Measurements from ENCODE around the gene SETD4.

Gene SETD4

DNA sequence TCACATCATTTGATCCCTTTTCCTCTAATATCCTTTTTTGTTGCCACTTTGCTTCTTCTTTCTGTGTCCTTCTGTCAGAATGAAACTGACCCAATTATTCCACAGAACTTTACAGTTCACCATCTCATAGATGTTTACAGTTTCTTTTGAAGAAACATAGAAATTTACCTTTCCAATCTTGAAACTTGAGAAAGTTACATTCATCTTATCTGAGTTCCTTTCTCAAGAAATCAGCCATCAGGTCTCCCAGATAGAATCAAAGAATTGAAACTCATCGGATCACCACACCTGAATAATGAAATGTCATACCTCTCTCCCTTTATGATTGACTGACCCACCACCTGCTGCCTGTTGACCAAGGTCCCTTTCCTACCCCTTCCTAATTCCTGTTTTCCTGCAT lies 33.2 kb upstream of the SETD4 start:
- DNase-seq (ENCODE audit: low spot score), result no peak
- in situ Hi-C loops (cut with MboI; ENCODE audit: low sequenced_read_pairs, unreplicated experiment), result no loop called here
- TF ChIP-seq, protein P1, sequence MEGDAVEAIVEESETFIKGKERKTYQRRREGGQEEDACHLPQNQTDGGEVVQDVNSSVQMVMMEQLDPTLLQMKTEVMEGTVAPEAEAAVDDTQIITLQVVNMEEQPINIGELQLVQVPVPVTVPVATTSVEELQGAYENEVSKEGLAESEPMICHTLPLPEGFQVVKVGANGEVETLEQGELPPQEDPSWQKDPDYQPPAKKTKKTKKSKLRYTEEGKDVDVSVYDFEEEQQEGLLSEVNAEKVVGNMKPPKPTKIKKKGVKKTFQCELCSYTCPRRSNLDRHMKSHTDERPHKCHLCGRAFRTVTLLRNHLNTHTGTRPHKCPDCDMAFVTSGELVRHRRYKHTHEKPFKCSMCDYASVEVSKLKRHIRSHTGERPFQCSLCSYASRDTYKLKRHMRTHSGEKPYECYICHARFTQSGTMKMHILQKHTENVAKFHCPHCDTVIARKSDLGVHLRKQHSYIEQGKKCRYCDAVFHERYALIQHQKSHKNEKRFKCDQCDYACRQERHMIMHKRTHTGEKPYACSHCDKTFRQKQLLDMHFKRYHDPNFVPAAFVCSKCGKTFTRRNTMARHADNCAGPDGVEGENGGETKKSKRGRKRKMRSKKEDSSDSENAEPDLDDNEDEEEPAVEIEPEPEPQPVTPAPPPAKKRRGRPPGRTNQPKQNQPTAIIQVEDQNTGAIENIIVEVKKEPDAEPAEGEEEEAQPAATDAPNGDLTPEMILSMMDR (IDR thresholded peaks at IDR 0.05; ENCODE audit: borderline replicate concordance, control extremely low read depth, extremely low read depth, insufficient read depth, missing control alignments), result no peak

- no peak for DNase-seq (ENCODE audit: low spot score)
- TF ChIP-seq, protein P1 (IDR thresholded peaks at IDR 0.05; ENCODE audit: borderline replicate concordance, control extremely low read depth, extremely low read depth, insufficient read depth, missing control alignments), result no peak
- in situ Hi-C loops (cut with MboI; ENCODE audit: low sequenced_read_pairs, unreplicated experiment), result no loop called here
Observed at GRCh38 chr21:36092681-36093080, 32.4 kb upstream of the SETD4 start.

GRCh38 chr21:36089946-36090345 lies 29.6 kb upstream of the SETD4 start:
- no peak for DNase-seq (ENCODE audit: low spot score)
- TF ChIP-seq, protein P1 (IDR thresholded peaks at IDR 0.05; ENCODE audit: borderline replicate concordance, control extremely low read depth, extremely low read depth, insufficient read depth, missing control alignments), result no peak
- in situ Hi-C loops (cut with MboI; ENCODE audit: low sequenced_read_pairs, unreplicated experiment), result no loop called here

- TF ChIP-seq, protein P1 (IDR thresholded peaks at IDR 0.05; ENCODE audit: borderline replicate concordance, control extremely low read depth, extremely low read depth, insufficient read depth, missing control alignments), result no peak
- in situ Hi-C loops (cut with MboI; ENCODE audit: low sequenced_read_pairs, unreplicated experiment), result no loop called here
Observed at GRCh38 chr21:36087362-36088138, 27.2 kb upstream of the SETD4 start.

DNA sequence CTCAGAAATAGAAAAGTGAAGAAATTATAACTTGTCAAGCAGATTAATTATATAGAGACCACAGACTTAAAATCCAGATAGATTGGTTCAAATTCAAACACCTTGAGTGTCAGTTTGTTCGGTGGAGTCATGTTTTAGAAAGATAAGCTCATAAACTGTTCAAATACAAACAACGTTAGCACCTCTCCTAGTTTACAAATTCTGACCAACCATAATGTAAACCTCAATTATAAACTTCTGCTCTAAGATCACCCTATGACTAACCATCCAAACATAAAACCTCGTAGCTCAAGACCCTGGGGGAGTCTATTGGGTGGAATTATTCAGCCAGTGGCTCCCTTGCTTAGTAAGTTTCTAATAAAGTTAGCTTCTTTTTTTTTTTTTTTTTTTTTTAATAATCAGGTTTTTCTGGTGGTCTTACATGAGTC lies 21.9 kb upstream of the SETD4 start:
- DNase-seq (ENCODE audit: low spot score), result no peak
- in situ Hi-C loops (cut with MboI; ENCODE audit: low sequenced_read_pairs, unreplicated experiment), result no loop called here
- TF ChIP-seq, protein P1 (IDR thresholded peaks at IDR 0.05; ENCODE audit: borderline replicate concordance, control extremely low read depth, extremely low read depth, insufficient read depth, missing control alignments), result no peak

More at GRCh38 chr21:36087362-36088138, 27.2 kb upstream of the SETD4 start:
- no peak for DNase-seq (ENCODE audit: low spot score)

- TF ChIP-seq, protein P1 (IDR thresholded peaks at IDR 0.05; ENCODE audit: borderline replicate concordance, control extremely low read depth, extremely low read depth, insufficient read depth, missing control alignments), result no peak
- no peak for DNase-seq (ENCODE audit: low spot score)
- in situ Hi-C loops (cut with MboI; ENCODE audit: low sequenced_read_pairs, unreplicated experiment), result no loop called here
Observed at GRCh38 chr21:36080386-36080785, 20.1 kb upstream of the SETD4 start.
